Measurements from ENCODE around the gene ELFN2. TPM values are rescaled to one million over a fixed set of nuclear protein-coding genes. Genes with fewer than 3 reads are reported as not detected.

ELFN2 gene
- total RNA-seq, 1 donor from 2014 or later = 0.97 TPM

- no peaks in the 10 kb centered on the region for H3K36me3 Mint-ChIP-seq (ENCODE audit: unreplicated experiment)
- H3K27ac Mint-ChIP-seq (ENCODE audit: unreplicated experiment) = no peak overlapping the region
- peaks cover 7% of the 10 kb centered on the region for H3K27me3 Mint-ChIP-seq (ENCODE audit: unreplicated experiment)
- no peaks in the 10 kb centered on the region for H3K4me1 Mint-ChIP-seq (ENCODE audit: unreplicated experiment)
- no peak for DNase-seq (ENCODE audit: extremely low spot score, unreplicated experiment)
- no peak for TF ChIP-seq CTCF (IDR thresholded peaks at IDR 0.05)
- no peak overlapping the region for H3K4me3 Mint-ChIP-seq (ENCODE audit: unreplicated experiment)
- H3K9me3 Mint-ChIP-seq (ENCODE audit: unreplicated experiment) = no peaks in the 10 kb centered on the region
These were observed 40.2 kb upstream of the ELFN2 start for GRCh38 chr22:37467391-37467955.

DNA sequence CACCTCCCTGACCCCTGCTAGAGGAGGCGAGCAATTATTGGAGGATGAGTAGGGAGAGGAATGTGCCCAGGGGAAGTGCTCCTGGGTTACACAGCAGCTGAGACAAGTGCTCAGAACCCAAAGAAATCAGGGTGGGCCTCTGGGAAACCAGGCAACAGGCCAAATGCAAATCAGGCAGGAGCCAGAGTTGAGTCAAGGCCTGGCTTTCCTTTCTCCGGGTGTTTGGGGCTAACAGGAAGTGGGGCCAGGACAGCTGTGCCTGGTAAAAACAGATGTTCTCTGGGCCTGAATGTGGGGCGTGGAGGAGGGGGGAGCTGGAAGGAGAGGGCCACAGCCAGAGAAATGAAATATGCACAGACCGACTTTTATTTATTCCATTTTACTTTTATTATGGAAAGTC lies 36.9 kb upstream of the ELFN2 start:
- Mint-ChIP-seq H3K27me3 (ENCODE audit: unreplicated experiment) (peaks cover 20% of the 10 kb centered on the region), H3K4me3 (ENCODE audit: unreplicated experiment) (no peak overlapping the region), H3K9me3 (ENCODE audit: unreplicated experiment) (no peaks in the 10 kb centered on the region), H3K27ac (ENCODE audit: unreplicated experiment) (no peak overlapping the region), H3K36me3 (ENCODE audit: unreplicated experiment) (no peaks in the 10 kb centered on the region), H3K4me1 (ENCODE audit: unreplicated experiment) (no peaks in the 10 kb centered on the region)
- no peak for DNase-seq (ENCODE audit: extremely low spot score, unreplicated experiment)
- no peak for TF ChIP-seq CTCF (IDR thresholded peaks at IDR 0.05)

- H3K27ac Mint-ChIP-seq (ENCODE audit: unreplicated experiment) = no peak overlapping the region
- H3K4me3 Mint-ChIP-seq (ENCODE audit: unreplicated experiment) = no peak overlapping the region
- H3K36me3 Mint-ChIP-seq (ENCODE audit: unreplicated experiment) = no peaks in the 10 kb centered on the region
- TF ChIP-seq CTCF (IDR thresholded peaks at IDR 0.05) = no peak
- peaks cover 24% of the 10 kb centered on the region for H3K27me3 Mint-ChIP-seq (ENCODE audit: unreplicated experiment)
- no peaks in the 10 kb centered on the region for H3K4me1 Mint-ChIP-seq (ENCODE audit: unreplicated experiment)
- H3K9me3 Mint-ChIP-seq (ENCODE audit: unreplicated experiment) = no peaks in the 10 kb centered on the region
- DNase-seq (ENCODE audit: extremely low spot score, unreplicated experiment) = no peak
These were observed 35.7 kb upstream of the ELFN2 start for GRCh38 chr22:37462983-37463382.

DNA sequence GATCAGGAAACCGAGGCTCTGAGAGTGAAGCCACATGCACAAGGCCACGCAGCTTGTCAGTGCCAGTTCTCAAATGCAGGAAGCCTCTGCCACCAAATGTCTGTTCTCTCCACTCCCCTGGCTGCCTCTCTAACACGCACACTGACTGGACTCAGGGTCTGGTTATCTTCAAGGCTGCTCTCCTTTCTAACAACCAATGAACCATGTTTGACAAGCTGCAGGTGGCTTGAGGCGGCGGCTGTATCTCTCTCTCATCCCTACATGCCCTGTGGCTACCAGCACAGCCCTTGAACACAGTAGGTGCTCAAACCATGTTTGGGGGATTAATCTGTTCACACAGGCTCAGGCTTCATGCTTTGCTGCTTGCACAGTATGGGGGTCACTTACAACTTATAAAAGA lies 35.2 kb upstream of the ELFN2 start:
- Mint-ChIP-seq H3K36me3 (ENCODE audit: unreplicated experiment) (no peaks in the 10 kb centered on the region), H3K4me3 (ENCODE audit: unreplicated experiment) (no peak overlapping the region), H3K27ac (ENCODE audit: unreplicated experiment) (no peak overlapping the region), H3K4me1 (ENCODE audit: unreplicated experiment) (no peaks in the 10 kb centered on the region), H3K9me3 (ENCODE audit: unreplicated experiment) (no peaks in the 10 kb centered on the region), H3K27me3 (ENCODE audit: unreplicated experiment) (peaks cover 29% of the 10 kb centered on the region)
- TF ChIP-seq CTCF (IDR thresholded peaks at IDR 0.05) = no peak
- DNase-seq (ENCODE audit: extremely low spot score, unreplicated experiment) = no peak

DNA sequence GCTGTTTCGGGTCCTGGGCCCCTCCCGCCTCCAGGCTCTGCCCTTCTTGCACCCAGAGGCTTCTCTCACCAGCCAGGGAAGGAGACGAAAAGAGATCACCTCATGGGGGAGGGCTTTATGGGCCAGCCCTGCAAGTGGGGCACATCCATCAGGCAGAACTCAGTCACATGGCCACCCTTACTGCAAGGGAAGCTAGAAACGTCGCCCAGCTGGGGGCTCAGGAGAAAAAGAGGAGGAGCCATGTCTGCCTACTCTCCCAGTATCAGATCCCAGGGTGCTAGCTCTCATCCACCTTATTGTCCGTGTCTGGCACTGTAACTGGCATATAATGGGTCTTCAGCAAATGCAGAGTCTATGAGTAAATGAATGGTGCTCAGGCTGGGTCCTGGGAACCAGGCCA lies 34.7 kb upstream of the ELFN2 start:
- no peak for TF ChIP-seq CTCF (IDR thresholded peaks at IDR 0.05)
- H3K4me1 Mint-ChIP-seq (ENCODE audit: unreplicated experiment) = no peaks in the 10 kb centered on the region
- H3K9me3 Mint-ChIP-seq (ENCODE audit: unreplicated experiment) = no peaks in the 10 kb centered on the region
- H3K4me3 Mint-ChIP-seq (ENCODE audit: unreplicated experiment) = no peak overlapping the region
- peaks cover 30% of the 10 kb centered on the region for H3K27me3 Mint-ChIP-seq (ENCODE audit: unreplicated experiment)
- DNase-seq (ENCODE audit: extremely low spot score, unreplicated experiment) = no peak
- no peaks in the 10 kb centered on the region for H3K36me3 Mint-ChIP-seq (ENCODE audit: unreplicated experiment)
- no peak overlapping the region for H3K27ac Mint-ChIP-seq (ENCODE audit: unreplicated experiment)

All from osteocyte (in vitro differentiated cells).